CD4-positive, CD25-positive, alpha-beta regulatory T cell (primary cell): ENCODE data around the gene YKT6. TPM values are rescaled to one million over a fixed set of nuclear protein-coding genes. Genes with fewer than 3 reads are reported as not detected.
"Not testable (repeated sequence)": the region's sequence is repeated elsewhere in the genome, so short reads cannot be mapped to it uniquely, and the experiment has no call there.

Experiments
- ATAC-seq, 2 donors: fragments of 150-1000 bp; cut with Tn5 transposase; one replicate each; pipeline ENCODE4 v1.10.0; 2021; ENCODE audit warnings: low read depth in 2 of 2, moderate number of reproducible peaks in 2 of 2, moderate library complexity in 1 of 2
- DNase-seq, 3 donors: peaks; one replicate each; pipeline versions ENCODE4 v3.0.0 to v3.0.0-alpha.2; 2012 to 2022; ENCODE audit warnings: mixed read lengths in 1 of 3
- H3K27ac ChIP-seq: one replicate; pipeline ENCODE4 v1.7.0; 2013; ENCODE audit warnings: mild to moderate bottlenecking, low read length; ENCODE audit not compliant: insufficient read depth, poor library complexity, severe bottlenecking
- H3K27me3 ChIP-seq: one replicate; pipeline ENCODE4 v1.7.0; 2013; ENCODE audit warnings: low read length; ENCODE audit not compliant: control insufficient read depth, insufficient read depth
- H3K36me3 ChIP-seq: one replicate; pipeline ENCODE4 v1.7.0; 2013; ENCODE audit warnings: mild to moderate bottlenecking, low read length, moderate library complexity; ENCODE audit not compliant: control insufficient read depth, insufficient read depth
- H3K4me1 ChIP-seq: 2 replicates; pipeline ENCODE4 v1.7.0; 2013; ENCODE audit warnings: mild to moderate bottlenecking, low read length; ENCODE audit not compliant: insufficient read depth, control insufficient read depth, poor library complexity, severe bottlenecking
- H3K4me3 ChIP-seq: one replicate; pipeline ENCODE4 v1.7.0; 2013; ENCODE audit warnings: low read depth, mild to moderate bottlenecking, low read length, moderate library complexity
- H3K9me3 ChIP-seq, 2 experiments: 1 replicate in 1 of 2; 2 replicates in 1 of 2; pipeline ENCODE4 v1.7.0; 2013; ENCODE audit warnings: low read length in 2 of 2, mild to moderate bottlenecking in 1 of 2, moderate library complexity in 1 of 2; ENCODE audit not compliant: control insufficient read depth in 2 of 2
- H3K27ac Mint-ChIP-seq, 3 donors: one replicate each; pipeline ENCODE4 v1.8.0; 2020 to 2022; ENCODE audit warnings: mild to moderate bottlenecking in 3 of 3, mixed read lengths in 3 of 3, moderate library complexity in 2 of 3
- H3K27me3 Mint-ChIP-seq: one replicate; pipeline ENCODE4 v1.8.0; 2022; ENCODE audit warnings: mild to moderate bottlenecking, mixed read lengths
- H3K36me3 Mint-ChIP-seq: one replicate; pipeline ENCODE4 v1.8.0; 2020; ENCODE audit warnings: mixed read lengths
- H3K4me1 Mint-ChIP-seq, 4 donors: one replicate each; pipeline ENCODE4 v1.8.0; 2020 to 2022; ENCODE audit warnings: mixed read lengths in 4 of 4, mild to moderate bottlenecking in 1 of 4
- H3K4me3 Mint-ChIP-seq, 4 donors: one replicate each; pipeline ENCODE4 v1.8.0; 2020 to 2022; ENCODE audit warnings: mild to moderate bottlenecking in 4 of 4, mixed read lengths in 4 of 4, moderate library complexity in 3 of 4
- H3K9me3 Mint-ChIP-seq, 7 donors: one replicate each; pipeline ENCODE4 v1.8.0; 2020 to 2022; ENCODE audit warnings: mixed read lengths in 7 of 7, mild to moderate bottlenecking in 3 of 7, moderate library complexity in 2 of 7
- polyA plus RNA-seq, 4 donors: library from polyadenylated mRNA; unstranded; fragments of 300-500 nt; fragmentation: Illumina TruSeq; gene quantifications; one replicate each; pipeline ENCODE4 v1.2.3, GENCODE V29; 2021
- total RNA-seq: library from RNA; stranded (reverse); gene quantifications from one replicate; pipeline ENCODE4 v1.2.3, GENCODE V29; 2022

YKT6 gene
- total and polyA plus RNA-seq, 5 donors from 2014 or later: 24.7 to 79.2 (median 41.6) TPM

- ATAC-seq: no peak
Observed at GRCh38 chr7:44162785-44163395, 37.9 kb upstream of the YKT6 start.

DNA sequence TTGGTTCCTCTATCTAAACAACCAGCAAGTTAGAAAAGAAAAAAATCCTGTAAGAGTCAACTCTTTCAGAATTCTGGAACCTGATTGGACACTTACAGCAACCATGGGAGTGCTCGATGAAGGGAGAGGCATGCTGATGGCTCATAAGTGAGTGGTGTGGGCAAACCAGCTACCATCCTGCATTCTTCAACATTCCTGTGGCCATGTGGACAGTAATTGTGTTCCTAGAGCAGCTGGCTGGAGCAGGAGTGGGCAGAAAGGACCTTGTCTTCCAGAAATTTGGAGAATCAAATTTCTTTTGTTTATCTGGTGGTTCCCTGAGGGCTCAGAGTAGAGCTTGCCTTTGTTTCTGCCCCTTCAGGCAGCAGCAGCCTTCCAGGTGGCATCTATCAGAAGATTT is 37.2 kb upstream of the YKT6 start:
- Mint-ChIP-seq H3K4me3 (no peak overlapping the region), H3K36me3 (no peaks in the 10 kb centered on the region), H3K27me3 (peaks cover 25% of the 10 kb centered on the region), H3K27ac (no peak overlapping the region), H3K4me1 (peaks cover 0 to 3% (median 0%) of the 10 kb centered on the region in 4 donors), H3K9me3 (peaks cover 0 to 7% (median 0%) of the 10 kb centered on the region in 7 donors)
- Histone ChIP-seq H3K27me3 (peaks cover 8% of the 10 kb centered on the region), H3K4me1 (no peaks in the 10 kb centered on the region), H3K36me3 (no peaks in the 10 kb centered on the region), H3K9me3 (no peaks in the 10 kb centered on the region), H3K27ac (no peak overlapping the region), H3K4me3 (no peak overlapping the region)
- DNase-seq (no peak), ATAC-seq (no peak)

More at GRCh38 chr7:44162785-44163395, 37.9 kb upstream of the YKT6 start:
- Mint-ChIP-seq H3K27ac (no peak overlapping the region), H3K9me3 (peaks cover 0 to 7% (median 0%) of the 10 kb centered on the region in 7 donors), H3K36me3 (no peaks in the 10 kb centered on the region), H3K27me3 (peaks cover 22% of the 10 kb centered on the region), H3K4me1 (peaks cover 0 to 2% (median 0%) of the 10 kb centered on the region in 4 donors), H3K4me3 (no peak overlapping the region)
- no peaks in the 10 kb centered on the region for H3K9me3 ChIP-seq
- no peaks in the 10 kb centered on the region for H3K36me3 ChIP-seq
- no peak overlapping the region for H3K4me3 ChIP-seq
- H3K4me1 ChIP-seq: no peaks in the 10 kb centered on the region
- H3K27ac ChIP-seq: no peak overlapping the region
- H3K27me3 ChIP-seq: peaks cover 8% of the 10 kb centered on the region
- no peak for DNase-seq

GRCh38 chr7:44167920-44168319 is 32.9 kb upstream of the YKT6 start:
- Mint-ChIP-seq H3K9me3 (peaks cover 0 to 7% (median 0%) of the 10 kb centered on the region in 7 donors), H3K4me3 (no peak overlapping the region), H3K4me1 (peaks cover 0 to 3% (median 0%) of the 10 kb centered on the region in 4 donors), H3K27me3 (peaks cover 28% of the 10 kb centered on the region), H3K36me3 (no peaks in the 10 kb centered on the region), H3K27ac (no peak overlapping the region)
- Histone ChIP-seq H3K36me3 (no peaks in the 10 kb centered on the region), H3K27me3 (peaks cover 4% of the 10 kb centered on the region), H3K4me3 (no peak overlapping the region), H3K27ac (no peak overlapping the region), H3K4me1 (no peaks in the 10 kb centered on the region), H3K9me3 (no peaks in the 10 kb centered on the region)
- ATAC-seq (no peak), DNase-seq (no peak)

DNA sequence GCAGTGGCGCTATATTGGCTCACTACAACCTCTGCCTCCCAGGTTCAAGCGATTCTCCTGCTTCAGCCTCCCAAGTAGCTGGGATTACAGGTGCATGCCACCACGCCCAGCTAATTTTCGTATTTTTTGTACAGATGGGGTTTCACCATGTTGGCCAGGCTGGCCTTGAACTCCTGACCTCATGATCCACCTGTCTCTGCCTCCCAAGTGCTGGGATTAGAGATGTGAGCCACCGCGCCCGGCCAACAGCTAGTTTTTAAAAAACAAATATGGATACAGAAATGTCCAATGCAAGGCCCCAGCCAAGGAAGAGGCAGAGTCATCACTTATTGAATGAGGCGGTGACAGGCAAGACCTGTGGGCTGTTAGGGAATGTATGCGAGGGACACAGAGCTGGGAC is 28.9 kb upstream of the YKT6 start:
- H3K27me3 ChIP-seq, ATAC-seq, H3K9me3 Mint-ChIP-seq, H3K4me3 ChIP-seq, DNase-seq, H3K27ac ChIP-seq, H3K4me3 Mint-ChIP-seq, H3K4me1 ChIP-seq, H3K36me3 ChIP-seq, H3K9me3 ChIP-seq, H3K27ac Mint-ChIP-seq, H3K4me1 Mint-ChIP-seq, H3K36me3 Mint-ChIP-seq: not testable (repeated sequence)
- H3K27me3 Mint-ChIP-seq: peaks cover 35% of the 10 kb centered on the region

- Mint-ChIP-seq H3K4me1 (peaks cover 0 to 3% (median 0%) of the 10 kb centered on the region in 4 donors), H3K4me3 (no peak overlapping the region)
- no peak for ATAC-seq
Observed at GRCh38 chr7:44172352-44172751, 28.4 kb upstream of the YKT6 start.

GRCh38 chr7:44172803-44173424 is 27.9 kb upstream of the YKT6 start:
- Mint-ChIP-seq H3K9me3 (peaks cover 0 to 6% (median 0%) of the 10 kb centered on the region in 7 donors), H3K27ac (no peak overlapping the region), H3K4me3 (no peak overlapping the region), H3K36me3 (no peaks in the 10 kb centered on the region), H3K27me3 (peaks cover 31% of the 10 kb centered on the region), H3K4me1 (peaks cover 0 to under 1% (median 0%) of the 10 kb centered on the region in 4 donors)
- H3K36me3 ChIP-seq: no peaks in the 10 kb centered on the region
- H3K4me1 ChIP-seq: no peaks in the 10 kb centered on the region
- no peaks in the 10 kb centered on the region for H3K9me3 ChIP-seq
- DNase-seq (no peak), ATAC-seq (no peak)
- no peak overlapping the region for H3K27ac ChIP-seq
- H3K27me3 ChIP-seq: no peaks in the 10 kb centered on the region
- no peak overlapping the region for H3K4me3 ChIP-seq

More at GRCh38 chr7:44172352-44172751, 28.4 kb upstream of the YKT6 start:
- Mint-ChIP-seq H3K36me3 (no peaks in the 10 kb centered on the region), H3K9me3 (peaks cover 0 to 6% (median 0%) of the 10 kb centered on the region in 7 donors), H3K27ac (no peak overlapping the region), H3K27me3 (peaks cover 34% of the 10 kb centered on the region)
- Histone ChIP-seq H3K36me3 (no peaks in the 10 kb centered on the region), H3K9me3 (no peaks in the 10 kb centered on the region), H3K27me3 (no peaks in the 10 kb centered on the region), H3K4me3 (no peak overlapping the region), H3K27ac (no peak overlapping the region), H3K4me1 (no peaks in the 10 kb centered on the region)
- no peak for DNase-seq

GRCh38 chr7:44173911-44174693 is 26.7 kb upstream of the YKT6 start:
- Mint-ChIP-seq H3K27me3 (peaks cover 31% of the 10 kb centered on the region), H3K27ac (no peak overlapping the region), H3K4me3 (no peak overlapping the region), H3K9me3 (peaks cover 0 to 6% (median 0%) of the 10 kb centered on the region in 7 donors), H3K36me3 (peaks cover 2% of the 10 kb centered on the region), H3K4me1 (no peaks in the 10 kb centered on the region)
- H3K4me1 ChIP-seq: no peaks in the 10 kb centered on the region
- H3K4me3 ChIP-seq: no peak overlapping the region
- H3K27ac ChIP-seq: no peak overlapping the region
- H3K36me3 ChIP-seq: no peaks in the 10 kb centered on the region
- DNase-seq (no peak), ATAC-seq (no peak)
- H3K9me3 ChIP-seq: no peaks in the 10 kb centered on the region
- H3K27me3 ChIP-seq: no peaks in the 10 kb centered on the region
